Pancreas (tissue), 10 donors: Measurements from ENCODE around the gene OR9K2. TPM values are rescaled to one million over a fixed set of nuclear protein-coding genes. Genes with fewer than 3 reads are reported as not detected.
"Not testable (repeated sequence)": the region's sequence is repeated elsewhere in the genome, so short reads cannot be mapped to it uniquely, and the experiment has no call there.

ENCODE experiments used
- ATAC-seq, 4 donors: fragments of 200-7000 bp; cut with Tn5 transposase; one replicate each; pipeline versions ENCODE4 v1.8.0 to v1.9.1; 2020; ENCODE audit warnings: mild to moderate bottlenecking in 4 of 4, moderate library complexity in 4 of 4
- DNase-seq, 6 donors: peaks; one replicate each; pipeline ENCODE4 v3.0.0-alpha.2; 2020
- FAIRE-seq: peaks from 2 replicates; lab custom pipeline; 2012; peaks lifted over from hg19 to GRCh38; lab: Jason Lieb, UNC
- H3K27ac ChIP-seq, 4 donors: fragments of 200-600 bp; sonication (generic); 1 replicate in 3 of 4; 2 replicates in 1 of 4; pipeline versions ENCODE4 v1.5.0 to v1.8.0; 2020
- H3K27me3 ChIP-seq, 4 donors: fragments of 200-600 bp; one replicate each; pipeline ENCODE4 v1.8.0; 2021
- H3K36me3 ChIP-seq, 3 donors: fragments of 200-600 bp; sonication (generic) in 1 of 3; one replicate each; pipeline versions ENCODE4 v1.5.0 to v1.8.0; 2020 to 2021
- H3K4me1 ChIP-seq, 3 donors: fragments of 200-600 bp; one replicate each; pipeline ENCODE4 v1.8.0; 2021
- H3K4me3 ChIP-seq, 4 donors: fragments of 200-600 bp; sonication (generic) in 2 of 4; one replicate each; pipeline versions ENCODE4 v1.5.0 to v1.8.0; 2020 to 2021
- H3K9me3 ChIP-seq, 4 donors: fragments of 200-600 bp; one replicate each; pipeline ENCODE4 v1.8.0; 2021
- WGBS, 2 donors: extraction: QIAGEN DNeasy Blood & Tissue Kit; methylation state at CpG; one replicate each; pipeline ENCODE4 v1.1.7; 2013; 5-methylcytosine and 5-hydroxymethylcytosine counted together
- intact Hi-C, 3 donors: fragments of 100-400 bp; cut with DNase I; formaldehyde crosslinking; loops; one replicate each; pipeline versions ENCODE4 v1.11.1 to v1.14.2; 2022
- polyA plus RNA-seq, 2 donors: library from polyadenylated mRNA; stranded (reverse); fragments of 200-250 nt; gene quantifications; one replicate each; pipeline ENCODE4 v1.2.3, GENCODE V29; 2013
- total RNA-seq, 6 donors: library from RNA; stranded (reverse); fragmentation: NEBNext Ultra II Directional in 4 of 6; extraction: Animal tissue kit (Norgen Biotek cat#: 25700) in 4 of 6; gene quantifications; one replicate each; pipeline versions ENCODE4 v1.2.1 to v1.2.4, GENCODE V29; 2021 to 2023
- TF ChIP-seq, protein P1 (sequence below), 4 donors: fragments of 200-600 bp; sonication (generic) in 3 of 4; IDR thresholded peaks; one replicate each; pipeline versions ENCODE4 v1.5.0 to v1.8.0; 2021; ENCODE audit warnings: antibody characterized with exemption in 4 of 4
- donor health status: healthy with polysubstance abuse.
- donor health status: DM: no; HTN: no; CAD: no; lungs with moderate emphysema.
- donor health status: DM: no; HTN: no; CAD: no.
- donor health status: control.
- donor health status: control.
- donor health status: Bipolar disorder and iron deficiency.
- donor health status: DM: yes; HTN: yes; CAD: no.
- donor health status: DM: no; HTN: no; CAD: no.
- donor health status: DM: no; HTN: no; CAD: no.
- donor health status: DM: yes; HTN: yes; CAD: no.

Gene OR9K2
- total and polyA plus RNA-seq, 8 donors = not detected

DNA sequence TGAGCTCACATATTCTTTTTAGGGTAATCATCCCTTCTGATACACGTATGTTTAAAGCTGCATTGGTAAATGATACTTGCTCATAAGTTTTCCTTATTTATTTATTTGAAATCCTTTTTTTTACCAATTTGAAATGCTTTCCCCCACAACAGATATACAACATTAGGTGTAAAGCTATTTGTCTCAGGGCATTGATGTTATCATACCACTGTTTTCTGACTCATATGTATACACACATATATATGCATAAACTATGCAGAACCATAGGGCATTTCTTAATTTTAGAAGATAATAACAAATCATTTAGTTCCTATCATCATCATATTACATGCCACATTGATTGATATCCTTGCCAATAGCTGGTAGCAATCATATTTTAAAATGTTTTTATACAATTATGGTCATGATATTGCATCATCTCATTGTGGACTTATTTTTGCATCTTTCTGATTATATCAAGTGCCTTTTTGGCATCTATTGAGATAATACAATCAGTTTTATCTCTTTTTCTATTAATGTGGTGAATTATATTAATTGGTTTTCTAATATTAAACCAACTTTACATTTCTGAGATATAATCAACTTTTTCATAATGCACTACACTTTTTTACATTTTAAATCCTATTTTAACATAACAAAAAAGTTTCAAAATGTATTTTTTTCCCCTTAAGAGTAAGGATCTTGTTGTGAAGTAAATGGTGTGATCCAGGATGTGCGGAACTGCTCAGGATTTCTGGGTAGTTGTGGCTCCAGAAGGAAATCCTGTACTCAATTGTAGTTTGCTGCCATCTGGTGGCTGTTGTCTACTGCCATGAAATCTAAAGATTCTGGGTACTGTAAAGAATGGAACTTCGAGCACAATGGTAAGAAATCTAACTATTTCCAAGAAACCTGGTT lies 16.7 kb downstream of the OR9K2 start:
- DNase-seq (peak in 2 of 6 donors; percentile 24 to 30), ATAC-seq (peak in 3 of 4 donors; percentile 49 to 66 (median 64)), FAIRE-seq (no peak)
- Histone ChIP-seq H3K36me3 (no peaks in the 10 kb centered on the region), H3K9me3 (no peaks in the 10 kb centered on the region), H3K4me3 (no peak overlapping the region), H3K27me3 (no peaks in the 10 kb centered on the region), H3K27ac (no peak overlapping the region), H3K4me1 (no peaks in the 10 kb centered on the region)
- TF ChIP-seq, protein P1, sequence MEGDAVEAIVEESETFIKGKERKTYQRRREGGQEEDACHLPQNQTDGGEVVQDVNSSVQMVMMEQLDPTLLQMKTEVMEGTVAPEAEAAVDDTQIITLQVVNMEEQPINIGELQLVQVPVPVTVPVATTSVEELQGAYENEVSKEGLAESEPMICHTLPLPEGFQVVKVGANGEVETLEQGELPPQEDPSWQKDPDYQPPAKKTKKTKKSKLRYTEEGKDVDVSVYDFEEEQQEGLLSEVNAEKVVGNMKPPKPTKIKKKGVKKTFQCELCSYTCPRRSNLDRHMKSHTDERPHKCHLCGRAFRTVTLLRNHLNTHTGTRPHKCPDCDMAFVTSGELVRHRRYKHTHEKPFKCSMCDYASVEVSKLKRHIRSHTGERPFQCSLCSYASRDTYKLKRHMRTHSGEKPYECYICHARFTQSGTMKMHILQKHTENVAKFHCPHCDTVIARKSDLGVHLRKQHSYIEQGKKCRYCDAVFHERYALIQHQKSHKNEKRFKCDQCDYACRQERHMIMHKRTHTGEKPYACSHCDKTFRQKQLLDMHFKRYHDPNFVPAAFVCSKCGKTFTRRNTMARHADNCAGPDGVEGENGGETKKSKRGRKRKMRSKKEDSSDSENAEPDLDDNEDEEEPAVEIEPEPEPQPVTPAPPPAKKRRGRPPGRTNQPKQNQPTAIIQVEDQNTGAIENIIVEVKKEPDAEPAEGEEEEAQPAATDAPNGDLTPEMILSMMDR (IDR thresholded peaks at IDR 0.05) = peak; percentile 43 to 59 (median 50)
- intact Hi-C loops = loop anchor here in 1 of 3 donors (10.0 kb wide), 1 partner anchor 148 kb away; no protein-coding TSS in a partner anchor
- WGBS, 2 donors = 23 to 29% methylated on average over 3 of the region's 3 CpGs

DNA sequence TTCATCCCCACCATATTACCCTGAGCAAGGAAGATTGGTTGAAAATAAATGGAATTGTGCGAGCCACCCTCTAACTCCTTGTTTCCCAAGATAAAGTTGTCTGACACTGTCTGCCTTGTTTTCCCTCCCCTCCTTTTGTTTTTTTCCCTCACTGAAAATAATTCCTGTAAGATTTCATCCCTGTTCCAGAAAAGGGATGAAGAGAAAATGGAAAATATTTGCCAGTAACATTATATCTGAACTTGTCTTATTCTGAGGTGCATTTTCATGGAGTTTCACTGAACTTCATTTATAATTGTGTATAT lies 17.3 kb downstream of the OR9K2 start:
- 5 to 7% methylated on average over 1 of the region's 1 CpG for WGBS, 2 donors
- no peak for FAIRE-seq
- Histone ChIP-seq H3K9me3 (no peaks in the 10 kb centered on the region), H3K27ac (no peak overlapping the region), H3K4me3 (no peak overlapping the region), H3K4me1 (no peaks in the 10 kb centered on the region), H3K27me3 (peaks cover 0 to under 1% (median 0%) of the 10 kb centered on the region in 4 donors), H3K36me3 (no peaks in the 10 kb centered on the region)
- ATAC-seq = no peak
- DNase-seq = no peak
- TF ChIP-seq, protein P1 (IDR thresholded peaks at IDR 0.05) = no peak
- intact Hi-C loops = loop anchor here in 1 of 3 donors (10.0 kb wide), 1 partner anchor 149 kb away; no protein-coding TSS in a partner anchor

DNA sequence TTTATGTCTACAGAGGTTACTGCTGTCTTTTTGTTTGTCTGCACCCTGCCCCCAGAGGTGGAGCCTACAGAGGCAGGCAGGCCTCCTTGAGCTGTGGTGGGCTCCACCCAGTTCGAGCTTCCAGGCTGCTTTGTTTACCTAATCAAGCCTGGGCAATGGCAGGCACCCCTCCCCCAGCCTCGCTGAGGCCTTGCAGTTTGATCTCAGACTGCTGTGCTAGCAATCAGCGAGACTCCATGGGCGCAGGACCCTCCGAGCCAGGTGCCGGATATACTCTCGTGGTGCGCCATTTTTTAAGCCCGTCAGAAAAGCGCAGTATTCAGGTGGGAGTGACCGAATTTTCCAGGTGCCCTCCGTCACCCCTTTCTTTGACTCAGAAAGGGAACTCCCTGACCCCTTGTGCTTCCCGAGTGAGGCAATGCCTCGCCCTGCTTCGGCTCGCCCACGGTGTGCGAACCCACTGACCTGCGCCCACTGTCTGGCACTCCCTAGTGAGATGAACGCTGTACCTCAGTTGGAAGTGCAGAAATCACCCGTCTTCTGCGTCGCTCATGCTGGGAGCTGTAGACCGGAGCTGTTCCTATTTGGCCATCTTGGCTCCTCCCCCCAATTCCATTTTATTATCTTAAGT lies 40.9 kb downstream of the OR9K2 start:
- DNase-seq, H3K27me3 ChIP-seq, H3K4me3 ChIP-seq, H3K36me3 ChIP-seq, H3K4me1 ChIP-seq, H3K27ac ChIP-seq, ATAC-seq, FAIRE-seq, H3K9me3 ChIP-seq, intact Hi-C loops: not testable (repeated sequence)
- 76 to 85% methylated on average over 23 to 24 of the region's 24 CpGs for WGBS, 2 donors

DNA sequence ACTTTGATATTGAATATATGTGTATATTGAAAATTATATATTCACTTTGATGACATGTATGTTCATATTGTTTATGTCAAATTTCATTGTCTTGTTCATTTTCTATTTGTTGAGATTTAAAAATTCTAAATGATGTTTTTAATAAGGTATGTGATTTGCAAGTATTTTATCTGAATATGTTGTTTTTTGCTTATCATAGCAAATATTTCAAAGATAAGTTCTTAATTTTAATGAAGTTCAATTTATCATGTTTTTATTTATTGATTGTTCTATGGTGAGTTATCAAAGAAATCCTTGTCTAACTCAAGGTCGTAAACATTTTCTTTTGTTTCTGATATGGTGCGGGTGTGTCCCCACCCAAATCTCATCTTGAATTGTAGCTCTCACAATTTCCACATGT lies 45.2 kb downstream of the OR9K2 start:
- Histone ChIP-seq H3K27ac (no peak overlapping the region), H3K9me3 (no peaks in the 10 kb centered on the region), H3K4me3 (no peak overlapping the region), H3K27me3 (no peaks in the 10 kb centered on the region), H3K36me3 (no peaks in the 10 kb centered on the region), H3K4me1 (no peaks in the 10 kb centered on the region)
- no peak for ATAC-seq
- TF ChIP-seq, protein P1 (IDR thresholded peaks at IDR 0.05) = no peak
- FAIRE-seq = no peak
- DNase-seq = no peak
- intact Hi-C loops = no loop called here
- 53 to 62% methylated on average over 2 of the region's 2 CpGs for WGBS, 2 donors

DNA sequence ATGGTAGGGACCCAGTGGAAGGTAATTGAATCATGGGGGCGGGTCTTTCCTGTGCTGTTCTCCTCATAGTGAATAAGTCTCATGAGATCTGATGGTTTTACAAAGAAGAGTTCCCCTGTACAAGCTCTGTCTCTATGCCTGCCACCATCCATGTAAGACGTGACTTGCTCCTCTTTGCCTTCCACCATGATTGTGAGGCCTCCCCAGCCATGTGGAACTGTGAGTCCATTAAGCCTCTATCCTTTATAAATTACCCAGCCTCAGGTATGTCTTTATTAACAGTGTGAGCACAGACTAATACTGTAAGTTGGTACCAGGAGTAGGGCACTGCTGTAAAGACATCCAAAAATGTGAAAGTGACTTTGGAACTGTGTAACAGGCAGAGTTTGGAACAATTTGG lies 45.6 kb downstream of the OR9K2 start:
- H3K27me3 ChIP-seq, H3K27ac ChIP-seq, H3K36me3 ChIP-seq, H3K4me3 ChIP-seq, intact Hi-C loops, H3K9me3 ChIP-seq, H3K4me1 ChIP-seq, ATAC-seq, FAIRE-seq, DNase-seq: not testable (repeated sequence)
- WGBS, 2 donors = 38 to 65% methylated on average over 2 of the region's 2 CpGs
